SK-N-SH (cell line): Measurements from ENCODE around the gene RALBP1. TPM values are rescaled to one million over a fixed set of nuclear protein-coding genes. Genes with fewer than 3 reads are reported as not detected.

Experiments
- CTCF ChIA-PET: fragments of 300-600, 350-600 bp; formaldehyde crosslinking; extraction: SDS; loops from one replicate; lab custom pipeline; 2021; lab: Yijun Ruan, JAX
- POLR2A ChIA-PET: fragments of 350-600 bp; sonication (Branson Sonifier 250); formaldehyde crosslinking; extraction: SDS; loops from one replicate; lab custom pipeline; 2020; ENCODE audit warnings: antibody characterized with exemption, inconsistent platforms; lab: Yijun Ruan, JAX
- DNase-seq: peaks from one replicate; pipeline ENCODE4 v3.0.0; 2012
- H2AFZ ChIP-seq: fragments of 200-600 bp; sonication (generic); 2 replicates; pipeline ENCODE4 v1.8.1; 2016; ENCODE audit warnings: antibody characterized with exemption, mild to moderate bottlenecking, low read depth
- H3F3A ChIP-seq: fragments of 200-600 bp; sonication (generic); replicated peaks from 2 replicates; pipeline ENCODE3; 2016; ENCODE audit warnings: antibody characterized with exemption, mild to moderate bottlenecking; ENCODE audit not compliant: insufficient read depth
- H3K27ac ChIP-seq, 2 experiments: fragments of 200-500 bp in 1 of 2; fragments of 200-600 bp in 1 of 2; sonication (Bioruptor generic) in 1 of 2; sonication (generic), shearing (Covaris generic) in 1 of 2; 2 replicates each; pipeline versions ENCODE4 v1.5.1 to v1.6.1; 2014 to 2016; ENCODE audit warnings: low read depth in 2 of 2, inconsistent platforms in 1 of 2, low read length in 1 of 2, mild to moderate bottlenecking in 1 of 2, mixed read lengths in 1 of 2
- H3K27me3 ChIP-seq: fragments of 200-600 bp; sonication (generic), shearing (Covaris generic); 2 replicates; pipeline ENCODE4 v1.6.1; 2016; ENCODE audit warnings: mixed run types; ENCODE audit not compliant: insufficient read depth
- H3K36me3 ChIP-seq, 2 experiments: fragments of 200-500 bp in 1 of 2; fragments of 200-600 bp in 1 of 2; sonication (Bioruptor generic) in 1 of 2; sonication (generic) in 1 of 2; replicated peaks in 1 of 2; 2 replicates each; pipeline versions ENCODE3 to v1.5.1; 2014 to 2016; ENCODE audit warnings: low read length in 1 of 2, mild to moderate bottlenecking in 1 of 2; ENCODE audit not compliant: insufficient read depth in 2 of 2, control insufficient read depth in 1 of 2
- H3K4me1 ChIP-seq, 2 experiments: fragments of 200-500 bp in 1 of 2; fragments of 200-600 bp in 1 of 2; sonication (Bioruptor generic) in 1 of 2; sonication (generic), shearing (Covaris generic) in 1 of 2; 2 replicates each; pipeline versions ENCODE4 v1.5.1 to v1.6.1; 2014 to 2016; ENCODE audit warnings: low read depth in 1 of 2, low read length in 1 of 2, mixed run types in 1 of 2; ENCODE audit not compliant: insufficient read depth in 2 of 2, control insufficient read depth in 1 of 2
- H3K4me2 ChIP-seq: fragments of 200-600 bp; sonication (generic), shearing (Covaris generic); 2 replicates; pipeline ENCODE4 v1.6.1; 2017; ENCODE audit warnings: mixed run types
- H3K4me3 ChIP-seq, 2 experiments: fragments of 200-500 bp in 1 of 2; fragments of 200-600 bp in 1 of 2; sonication (Bioruptor generic) in 1 of 2; sonication (generic), shearing (Covaris generic) in 1 of 2; 2 replicates each; pipeline versions ENCODE4 v1.5.1 to v1.8.1; 2014 to 2016; ENCODE audit warnings: low read depth in 2 of 2, inconsistent platforms in 1 of 2, low read length in 1 of 2, mild to moderate bottlenecking in 1 of 2, mixed read lengths in 1 of 2, moderate library complexity in 1 of 2
- H3K79me2 ChIP-seq: fragments of 200-600 bp; sonication (generic); 2 replicates; pipeline ENCODE4 v1.8.1; 2017; ENCODE audit warnings: mild to moderate bottlenecking; ENCODE audit not compliant: insufficient read depth
- H3K9ac ChIP-seq: fragments of 200-600 bp; sonication (generic); 2 replicates; pipeline ENCODE4 v1.6.1; 2017; ENCODE audit warnings: mixed run types
- H3K9me2 ChIP-seq: fragments of 200-600 bp; sonication (generic); 2 replicates; pipeline ENCODE4 v1.6.1; 2017; ENCODE audit warnings: mixed run types
- H3K9me3 ChIP-seq: fragments of 200-600 bp; sonication (generic); 2 replicates; pipeline ENCODE4 v1.6.1; 2017; ENCODE audit warnings: mixed run types, mild to moderate bottlenecking, moderate library complexity
- H4K20me1 ChIP-seq: fragments of 200-600 bp; sonication (generic); 2 replicates; pipeline ENCODE4 v1.6.1; 2017; ENCODE audit warnings: mild to moderate bottlenecking, mixed run types; ENCODE audit not compliant: insufficient read depth
- CHD2 ChIP-seq: fragments of 150-350 bp; IDR thresholded peaks from 2 replicates; pipeline ENCODE4 v1.6.1; 2018; ENCODE audit warnings: low read length; ENCODE audit not compliant: partially characterized antibody
- FOSL2 ChIP-seq: IDR thresholded peaks from 2 replicates; pipeline ENCODE4 v1.4.0; 2012; ENCODE audit warnings: low read depth, mild to moderate bottlenecking, moderate library complexity, borderline replicate concordance
- GABPA ChIP-seq: IDR thresholded peaks from 2 replicates; pipeline ENCODE4 v1.4.0; 2012; ENCODE audit warnings: low read depth, mild to moderate bottlenecking
- GATA2 ChIP-seq: sonication (generic); formaldehyde crosslinking; IDR thresholded peaks from 2 replicates; pipeline ENCODE4 v1.5.0; 2020; ENCODE audit warnings: mild to moderate bottlenecking, missing genetic modification reagents
- IRF3 ChIP-seq: fragments of 150-350 bp; IDR thresholded peaks from 2 replicates; pipeline ENCODE4 v1.6.1; 2016; ENCODE audit warnings: mild to moderate bottlenecking, low read depth, low read length
- NFIC ChIP-seq: IDR thresholded peaks from 2 replicates; pipeline ENCODE4 v1.4.0; 2012; ENCODE audit warnings: borderline replicate concordance
- POLR2AphosphoS5 ChIP-seq: IDR thresholded peaks from 2 replicates; pipeline ENCODE4 v1.6.1; 2012; ENCODE audit warnings: low read depth, low read length
- REST ChIP-seq: IDR thresholded peaks from 2 replicates; pipeline ENCODE4 v1.6.1; 2012; ENCODE audit warnings: mild to moderate bottlenecking, low read depth, low read length, moderate library complexity
- RFX5 ChIP-seq: IDR thresholded peaks from 2 replicates; pipeline ENCODE4 v1.6.1; 2012; ENCODE audit warnings: mild to moderate bottlenecking, improper control_type of control experiment, low read length
- SIN3A ChIP-seq: IDR thresholded peaks from 2 replicates; pipeline ENCODE4 v1.6.1; 2012; ENCODE audit warnings: low read depth, mild to moderate bottlenecking, low read length, moderate library complexity, borderline replicate concordance
- TAF1 ChIP-seq: IDR thresholded peaks from 2 replicates; pipeline ENCODE4 v1.6.1; 2012; ENCODE audit warnings: low read depth, mild to moderate bottlenecking, low read length, moderate library complexity, borderline replicate concordance
- USF2 ChIP-seq: fragments of 150-350 bp; IDR thresholded peaks from 2 replicates; pipeline ENCODE4 v1.6.1; 2017; ENCODE audit warnings: antibody characterized with exemption, low read length, low read depth, borderline replicate concordance
- YY1 ChIP-seq: IDR thresholded peaks from 2 replicates; pipeline ENCODE4 v1.4.0; 2012; ENCODE audit warnings: low read depth, mild to moderate bottlenecking
- ZBTB33 ChIP-seq: IDR thresholded peaks from 2 replicates; pipeline ENCODE4 v1.4.0; 2012; ENCODE audit warnings: low read depth, borderline replicate concordance
- polyA plus RNA-seq, 3 experiments: library from polyadenylated mRNA; depleted of rRNA; stranded (reverse); fragments of >200 nt; gene quantifications; 2 replicates each; pipeline ENCODE4 v1.2.3, GENCODE V29; 2012

RALBP1 gene
- polyA plus RNA-seq, 1 of the 3 experiments (the other 2 are of a cell fraction), result 43.8 TPM

GRCh38 chr18:9526458-9526857 lies 51.1 kb downstream of the RALBP1 start:
- Histone ChIP-seq H3K9me3 (no peaks in the 10 kb centered on the region), H3K4me1 (no peaks in the 10 kb centered on the region), H4K20me1 (no peaks in the 10 kb centered on the region), H3K27ac (no peak overlapping the region), H3K4me3 (no peak overlapping the region), H3K36me3 (peaks cover 23 to 58% of the 10 kb centered on the region in 2 experiments), H3F3A (peaks cover 5% of the 10 kb centered on the region), H3K9ac (no peak overlapping the region), H3K79me2 (no peaks in the 10 kb centered on the region), H3K4me2 (no peak overlapping the region), H3K27me3 (no peaks in the 10 kb centered on the region), H2AFZ (no peak overlapping the region), H3K9me2 (no peaks in the 10 kb centered on the region)
- DNase-seq, result no peak
- TF ChIP-seq YY1 (no peak), RFX5 (no peak), SIN3A (no peak), USF2 (no peak), REST (no peak), NFIC (no peak), POLR2AphosphoS5 (no peak), FOSL2 (no peak), GATA2 (no peak), TAF1 (no peak), CHD2 (no peak), IRF3 (no peak), ZBTB33 (no peak), GABPA (no peak)
- CTCF ChIA-PET, result interaction anchor here (1.1 to 1.3 kb wide), 2 partner anchors 10 to 270 kb away, joined by 3 to 4 read pairs; no protein-coding TSS in a partner anchor
- POLR2A ChIA-PET, result no interaction called here
